Measurements from ENCODE around the gene SIRT2. TPM values are rescaled to one million over a fixed set of nuclear protein-coding genes. Genes with fewer than 3 reads are reported as not detected.
"Not testable (repeated sequence)": the region's sequence is repeated elsewhere in the genome, so short reads cannot be mapped to it uniquely, and the experiment has no call there.

Gene SIRT2
- total RNA-seq, 1 donor from 2014 or later: 91.3 TPM

DNA sequence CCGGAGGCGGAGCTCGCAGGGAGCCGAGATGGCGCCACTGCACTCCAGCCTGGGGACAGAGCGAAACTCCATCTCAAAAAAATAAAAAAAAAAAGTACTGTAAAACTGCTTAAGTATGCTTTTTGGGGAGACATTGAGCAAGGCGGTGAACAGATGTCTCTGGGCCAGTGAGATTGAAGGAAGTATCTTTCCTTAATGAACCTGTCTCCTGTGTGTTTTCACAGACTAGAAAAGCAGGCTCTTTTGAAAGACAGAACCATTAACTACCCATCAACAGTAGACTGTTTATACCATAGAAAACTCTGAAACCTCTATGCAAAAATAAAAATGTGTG, 66.4 kb downstream of the SIRT2 start:
- peaks cover 3% of the 10 kb centered on the region for H3K9me3 Mint-ChIP-seq (ENCODE audit: unreplicated experiment)
- no peak for DNase-seq
- peaks cover 9% of the 10 kb centered on the region for H3K4me1 Mint-ChIP-seq (ENCODE audit: low read depth, unreplicated experiment)
- no peak overlapping the region for H3K4me3 Mint-ChIP-seq (ENCODE audit: unreplicated experiment)
- TF ChIP-seq, protein P1, sequence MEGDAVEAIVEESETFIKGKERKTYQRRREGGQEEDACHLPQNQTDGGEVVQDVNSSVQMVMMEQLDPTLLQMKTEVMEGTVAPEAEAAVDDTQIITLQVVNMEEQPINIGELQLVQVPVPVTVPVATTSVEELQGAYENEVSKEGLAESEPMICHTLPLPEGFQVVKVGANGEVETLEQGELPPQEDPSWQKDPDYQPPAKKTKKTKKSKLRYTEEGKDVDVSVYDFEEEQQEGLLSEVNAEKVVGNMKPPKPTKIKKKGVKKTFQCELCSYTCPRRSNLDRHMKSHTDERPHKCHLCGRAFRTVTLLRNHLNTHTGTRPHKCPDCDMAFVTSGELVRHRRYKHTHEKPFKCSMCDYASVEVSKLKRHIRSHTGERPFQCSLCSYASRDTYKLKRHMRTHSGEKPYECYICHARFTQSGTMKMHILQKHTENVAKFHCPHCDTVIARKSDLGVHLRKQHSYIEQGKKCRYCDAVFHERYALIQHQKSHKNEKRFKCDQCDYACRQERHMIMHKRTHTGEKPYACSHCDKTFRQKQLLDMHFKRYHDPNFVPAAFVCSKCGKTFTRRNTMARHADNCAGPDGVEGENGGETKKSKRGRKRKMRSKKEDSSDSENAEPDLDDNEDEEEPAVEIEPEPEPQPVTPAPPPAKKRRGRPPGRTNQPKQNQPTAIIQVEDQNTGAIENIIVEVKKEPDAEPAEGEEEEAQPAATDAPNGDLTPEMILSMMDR (IDR thresholded peaks at IDR 0.05; ENCODE audit: partially characterized antibody, unreplicated experiment): no peak
- H3K27me3 Mint-ChIP-seq (ENCODE audit: unreplicated experiment): peaks cover 2% of the 10 kb centered on the region
- H3K36me3 Mint-ChIP-seq (ENCODE audit: unreplicated experiment): no peaks in the 10 kb centered on the region
- H3K27ac Mint-ChIP-seq (ENCODE audit: unreplicated experiment): peak overlapping the region; percentile 17

DNA sequence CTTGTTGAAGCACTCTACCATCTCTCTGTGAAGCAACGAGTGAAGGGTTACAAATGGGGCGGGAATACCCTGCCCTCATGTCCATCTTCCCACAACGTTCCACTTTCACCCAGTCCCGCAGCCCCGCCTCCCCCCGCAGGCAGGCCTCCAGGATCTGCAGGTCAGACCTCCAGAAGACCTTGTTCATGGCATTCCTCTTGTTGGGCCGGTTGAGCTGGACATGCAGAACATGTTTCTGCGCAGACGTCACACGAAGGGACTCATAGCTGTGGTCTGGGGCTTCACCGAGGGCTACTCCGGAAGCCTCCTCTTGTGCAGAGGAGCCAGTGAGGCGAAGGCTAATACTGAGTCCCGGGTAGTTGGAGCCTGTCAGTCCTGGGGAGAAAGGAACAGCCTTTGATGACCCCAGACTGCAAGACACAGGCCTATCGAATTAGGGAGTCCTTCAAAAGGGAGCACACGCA, 68.2 kb downstream of the SIRT2 start:
- DNase-seq: peak; percentile 51
- peak overlapping the region; percentile 69 for H3K27ac Mint-ChIP-seq (ENCODE audit: unreplicated experiment)
- peak overlapping the region; percentile 94 for H3K4me3 Mint-ChIP-seq (ENCODE audit: unreplicated experiment)
- peaks cover 2% of the 10 kb centered on the region for H3K9me3 Mint-ChIP-seq (ENCODE audit: unreplicated experiment)
- peaks cover 9% of the 10 kb centered on the region for H3K4me1 Mint-ChIP-seq (ENCODE audit: low read depth, unreplicated experiment)
- TF ChIP-seq, protein P1 (IDR thresholded peaks at IDR 0.05; ENCODE audit: partially characterized antibody, unreplicated experiment): no peak
- H3K36me3 Mint-ChIP-seq (ENCODE audit: unreplicated experiment): no peaks in the 10 kb centered on the region
- H3K27me3 Mint-ChIP-seq (ENCODE audit: unreplicated experiment): no peaks in the 10 kb centered on the region

DNA sequence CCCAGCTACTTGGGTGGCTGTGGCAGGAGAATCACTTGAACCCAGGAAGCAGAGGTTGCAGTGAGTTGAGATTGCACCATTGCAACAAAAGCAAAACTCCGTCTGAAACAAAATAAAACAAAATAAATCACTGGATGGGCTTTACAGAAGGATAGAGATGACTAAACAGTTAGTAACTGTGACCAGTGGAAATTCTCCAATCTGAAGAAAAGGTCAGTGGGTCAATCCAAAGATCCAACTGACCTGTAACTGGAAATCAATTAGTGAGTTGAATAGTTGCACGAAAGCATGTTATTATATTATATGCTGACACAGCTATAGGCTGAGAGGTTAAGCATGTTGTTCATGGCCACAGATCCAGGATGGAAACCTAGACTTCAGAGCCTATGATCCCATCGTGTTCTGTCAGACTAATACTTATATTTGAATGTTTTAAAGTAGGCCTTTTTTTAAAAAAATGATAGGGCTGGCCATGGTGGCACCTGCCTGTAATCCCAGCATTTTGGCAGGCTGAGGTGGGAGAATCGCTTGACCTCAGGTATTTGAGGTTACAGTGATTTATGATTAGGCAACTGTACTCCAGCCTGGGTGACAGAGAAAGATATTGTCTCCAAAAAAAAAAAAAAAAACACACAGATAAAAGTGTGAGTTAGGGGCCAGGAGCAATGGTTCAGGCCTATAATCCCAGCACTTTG, 69.2 kb downstream of the SIRT2 start:
- no peak for DNase-seq
- H3K36me3 Mint-ChIP-seq (ENCODE audit: unreplicated experiment): no peaks in the 10 kb centered on the region
- peaks cover 11% of the 10 kb centered on the region for H3K4me1 Mint-ChIP-seq (ENCODE audit: low read depth, unreplicated experiment)
- peak overlapping the region; percentile 69 for H3K27ac Mint-ChIP-seq (ENCODE audit: unreplicated experiment)
- TF ChIP-seq, protein P1 (IDR thresholded peaks at IDR 0.05; ENCODE audit: partially characterized antibody, unreplicated experiment): no peak
- H3K4me3 Mint-ChIP-seq (ENCODE audit: unreplicated experiment): peak overlapping the region; percentile 94
- no peaks in the 10 kb centered on the region for H3K27me3 Mint-ChIP-seq (ENCODE audit: unreplicated experiment)
- H3K9me3 Mint-ChIP-seq (ENCODE audit: unreplicated experiment): peaks cover 2% of the 10 kb centered on the region

DNA sequence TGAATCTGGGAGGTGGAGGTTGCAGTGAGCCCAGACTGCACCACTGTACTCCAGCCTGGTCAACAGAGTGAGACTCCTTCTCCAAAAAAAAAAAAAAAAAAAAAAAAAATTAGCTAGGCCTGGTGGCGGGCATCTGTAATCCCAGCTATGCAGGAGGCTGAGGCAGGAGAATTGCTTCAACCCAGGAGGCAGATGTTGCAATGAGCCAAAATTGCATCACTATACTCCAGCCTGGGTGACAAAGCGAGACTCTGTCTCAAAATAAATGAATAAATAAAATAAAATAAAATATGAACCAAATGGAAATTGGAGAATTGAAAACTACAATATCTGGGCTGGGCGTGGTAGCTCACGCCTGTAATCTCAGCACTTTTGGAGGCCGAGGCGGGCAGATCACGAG, 70.2 kb downstream of the SIRT2 start:
- H3K4me3 Mint-ChIP-seq (ENCODE audit: unreplicated experiment); H3K9me3 Mint-ChIP-seq (ENCODE audit: unreplicated experiment); DNase-seq; H3K36me3 Mint-ChIP-seq (ENCODE audit: unreplicated experiment); H3K27ac Mint-ChIP-seq (ENCODE audit: unreplicated experiment); H3K27me3 Mint-ChIP-seq (ENCODE audit: unreplicated experiment): not testable (repeated sequence)
- peaks cover 11% of the 10 kb centered on the region for H3K4me1 Mint-ChIP-seq (ENCODE audit: low read depth, unreplicated experiment)

Other genes with a start within 250 kb of the SIRT2 start
- 4.8 TPM for gene CAPN12, start 155.1 kb downstream of the SIRT2 start, total RNA-seq (ENCODE audit: unreplicated experiment)
- not detected for gene LGALS7, start 126.1 kb downstream of the SIRT2 start, total RNA-seq (ENCODE audit: unreplicated experiment)
- gene LGALS7B, start 110.4 kb downstream of the SIRT2 start, total RNA-seq (ENCODE audit: unreplicated experiment): not detected
- not detected for gene LGALS4, start 86.7 kb downstream of the SIRT2 start, total RNA-seq (ENCODE audit: unreplicated experiment)
- 77.8 TPM for gene ECH1, start 67.8 kb downstream of the SIRT2 start, total RNA-seq (ENCODE audit: unreplicated experiment)
- 371 TPM for gene HNRNPL, start 49.6 kb downstream of the SIRT2 start, total RNA-seq (ENCODE audit: unreplicated experiment)
- 2.7 TPM for gene RINL, start 21.3 kb downstream of the SIRT2 start, total RNA-seq (ENCODE audit: unreplicated experiment)
- gene NFKBIB, start 351 bp upstream of the SIRT2 start, total RNA-seq (ENCODE audit: unreplicated experiment): 12.8 TPM
- gene CCER2, start 12.6 kb upstream of the SIRT2 start, total RNA-seq (ENCODE audit: unreplicated experiment): 51.1 TPM
- 49.2 TPM for gene SARS2, start 31.1 kb upstream of the SIRT2 start, total RNA-seq (ENCODE audit: unreplicated experiment)
- gene MRPS12, start 31.3 kb upstream of the SIRT2 start, total RNA-seq (ENCODE audit: unreplicated experiment): 30.4 TPM
- 5.5 TPM for gene FBXO17, start 76.1 kb upstream of the SIRT2 start, total RNA-seq (ENCODE audit: unreplicated experiment)
- 2.2 TPM for gene FBXO27, start 132.9 kb upstream of the SIRT2 start, total RNA-seq (ENCODE audit: unreplicated experiment)
- not detected for gene ACP7, start 184.8 kb upstream of the SIRT2 start, total RNA-seq (ENCODE audit: unreplicated experiment)
- gene PAK4, start 226.2 kb upstream of the SIRT2 start, total RNA-seq (ENCODE audit: unreplicated experiment): 52.5 TPM

Data from glutamatergic neuron (in vitro differentiated cells).